ENCODE data around the gene WASHC3. TPM values are rescaled to one million over a fixed set of nuclear protein-coding genes. Genes with fewer than 3 reads are reported as not detected.
"Not testable (repeated sequence)": the region's sequence is repeated elsewhere in the genome, so short reads cannot be mapped to it uniquely, and the experiment has no call there.

Gene WASHC3
- total RNA-seq, 2 donors from 2014 or later: 44.1 to 52.6 TPM

DNA sequence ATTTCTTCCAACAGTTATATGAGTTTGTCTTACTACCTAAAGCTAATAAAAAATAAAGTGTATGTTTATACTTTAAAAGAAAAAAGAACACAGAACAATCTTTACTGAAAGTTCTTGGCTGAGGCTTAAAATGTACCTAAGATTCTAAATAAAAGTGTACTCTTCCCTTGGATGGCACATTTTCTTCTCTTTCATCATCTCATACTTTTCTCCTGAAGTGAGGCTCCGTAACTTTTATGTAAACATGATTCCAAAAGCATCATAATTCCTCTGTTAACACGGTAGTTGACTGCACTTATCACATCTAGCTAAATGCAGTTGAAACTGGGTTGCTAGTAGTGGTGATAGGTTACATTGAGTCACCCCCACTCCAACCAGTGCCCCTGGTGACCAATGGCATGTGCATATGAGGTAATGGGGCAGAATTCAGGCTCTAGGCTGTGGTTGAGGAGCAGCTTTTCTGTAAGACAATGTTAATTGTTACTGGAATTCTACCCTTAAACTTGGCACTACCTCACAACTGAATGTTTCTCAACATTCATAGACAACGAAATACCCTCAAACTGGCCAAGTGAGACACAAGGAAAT, 38.4 kb downstream of the WASHC3 start:
- TF ChIP-seq CTCF (IDR thresholded peaks at IDR 0.05): no peak
- Histone ChIP-seq H3K27ac (no peak overlapping the region), H3K36me3 (peaks cover 10% of the 10 kb centered on the region), H3K4me3 (no peak overlapping the region), H3K9me3 (no peaks in the 10 kb centered on the region), H3K27me3 (no peaks in the 10 kb centered on the region), H3K4me1 (no peaks in the 10 kb centered on the region)
- DNase-seq (ENCODE audit: low spot score): no peak

- Histone ChIP-seq H3K36me3 (peaks cover 10% of the 10 kb centered on the region), H3K27ac (no peak overlapping the region), H3K4me1 (no peaks in the 10 kb centered on the region), H3K4me3 (no peak overlapping the region), H3K9me3 (no peaks in the 10 kb centered on the region), H3K27me3 (no peaks in the 10 kb centered on the region)
- no peak for DNase-seq (ENCODE audit: low spot score)
- TF ChIP-seq CTCF (IDR thresholded peaks at IDR 0.05): no peak
Observed at GRCh38 chr12:102022286-102022685, 39.5 kb downstream of the WASHC3 start.

DNA sequence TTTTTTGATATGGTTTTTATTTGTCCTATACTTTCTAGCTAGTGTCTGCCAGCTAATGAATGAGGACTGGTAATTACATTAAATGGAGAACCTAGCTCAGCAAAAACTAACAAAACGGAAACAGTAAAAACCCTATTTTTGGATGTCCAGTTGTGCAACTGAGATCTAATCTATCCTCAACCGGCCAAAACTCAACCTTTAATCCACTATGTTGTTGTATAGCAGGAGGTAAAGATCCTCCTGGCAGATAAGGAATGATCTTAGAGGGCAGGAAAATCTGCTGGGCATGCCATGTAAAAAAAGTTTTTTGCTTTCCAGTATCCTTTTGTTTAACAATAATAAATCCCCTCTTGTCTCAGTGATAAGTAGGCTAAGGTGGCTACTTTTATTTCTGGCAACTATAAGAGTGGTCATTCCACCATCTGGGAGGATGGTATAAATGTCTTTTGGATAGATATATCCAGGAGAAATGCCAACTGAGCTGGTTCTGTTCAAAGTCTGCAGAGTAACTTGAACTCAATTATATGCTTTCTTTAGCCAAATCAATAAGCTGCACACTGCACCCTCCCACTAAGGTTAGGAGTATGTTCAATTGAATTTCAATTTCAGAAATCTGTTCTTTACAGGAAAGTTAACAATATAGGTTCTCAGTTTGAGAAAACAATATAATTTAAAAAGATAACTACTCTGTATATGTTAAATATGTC, 40.1 kb downstream of the WASHC3 start:
- no peak overlapping the region for H3K27ac ChIP-seq
- TF ChIP-seq CTCF (IDR thresholded peaks at IDR 0.05): no peak

GRCh38 chr12:102018607-102019006, 43.2 kb downstream of the WASHC3 start:
- H3K4me1 ChIP-seq; H3K9me3 ChIP-seq; DNase-seq (ENCODE audit: low spot score); H3K4me3 ChIP-seq; H3K27ac ChIP-seq; H3K27me3 ChIP-seq; H3K36me3 ChIP-seq: not testable (repeated sequence)

More for the DNA sequence above, 40.1 kb downstream of the WASHC3 start:
- Histone ChIP-seq H3K4me3 (no peak overlapping the region), H3K9me3 (no peaks in the 10 kb centered on the region), H3K36me3 (peaks cover 10% of the 10 kb centered on the region), H3K27me3 (no peaks in the 10 kb centered on the region), H3K4me1 (no peaks in the 10 kb centered on the region)
- no peak for DNase-seq (ENCODE audit: low spot score)

- peaks cover 14% of the 10 kb centered on the region for H3K36me3 ChIP-seq
- TF ChIP-seq CTCF (IDR thresholded peaks at IDR 0.05): no peak
- no peak overlapping the region for H3K4me3 ChIP-seq
- H3K27ac ChIP-seq: no peak overlapping the region
- no peaks in the 10 kb centered on the region for H3K27me3 ChIP-seq
- H3K4me1 ChIP-seq: no peaks in the 10 kb centered on the region
- H3K9me3 ChIP-seq: no peaks in the 10 kb centered on the region
- no peak for DNase-seq (ENCODE audit: low spot score)
Observed at GRCh38 chr12:102016472-102016871, 45.3 kb downstream of the WASHC3 start.

DNA sequence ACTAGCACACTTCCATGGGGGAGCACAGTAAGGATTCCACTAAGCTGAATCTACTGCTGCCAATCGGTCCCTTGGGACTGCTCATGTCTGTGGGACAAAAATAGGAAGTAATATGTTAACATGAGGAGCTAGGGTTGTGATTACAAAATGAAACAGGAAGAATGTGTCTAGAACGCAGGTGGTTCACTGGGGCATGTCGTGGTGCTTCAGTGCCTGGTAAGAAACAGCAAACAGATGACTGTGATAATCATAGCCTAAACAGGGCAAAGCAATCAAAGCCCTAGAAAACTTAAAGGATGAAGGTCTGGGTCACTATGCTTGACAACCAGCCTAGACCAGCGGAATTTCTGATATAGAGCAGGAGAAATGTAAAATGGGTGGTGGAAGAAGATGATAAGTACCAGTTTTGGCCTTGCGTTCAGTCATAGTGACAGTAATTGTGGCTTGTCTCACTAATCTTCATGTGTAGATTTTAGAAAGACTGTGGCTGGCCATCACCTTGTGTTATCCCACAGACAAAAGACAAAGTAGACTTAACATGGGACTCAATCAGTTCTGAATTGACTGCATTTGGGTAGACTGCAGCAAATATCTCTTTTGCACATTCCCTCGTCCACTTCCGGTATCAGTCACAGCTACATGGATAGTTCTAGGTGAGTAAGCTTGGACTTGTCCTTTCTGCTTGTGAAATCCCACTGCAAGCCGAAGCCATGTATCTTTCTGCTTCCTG, 51.4 kb downstream of the WASHC3 start:
- H3K9me3 ChIP-seq: no peaks in the 10 kb centered on the region
- no peak overlapping the region for H3K4me3 ChIP-seq
- H3K36me3 ChIP-seq: peaks cover 14% of the 10 kb centered on the region
- no peak for TF ChIP-seq CTCF (IDR thresholded peaks at IDR 0.05)
- no peak overlapping the region for H3K27ac ChIP-seq
- no peaks in the 10 kb centered on the region for H3K27me3 ChIP-seq
- H3K4me1 ChIP-seq: no peaks in the 10 kb centered on the region
- DNase-seq (ENCODE audit: low spot score): no peak
